OCI-LY1 (cell line): ENCODE data around the gene KLRC1.

Source experiments
- EZH2 ChIP-seq: fragments of 200-600 bp; sonication (generic), shearing (Covaris generic); IDR thresholded peaks from 2 replicates; pipeline ENCODE4 v1.8.0; 2017; ENCODE audit warnings: borderline replicate concordance, mixed run types, mild to moderate bottlenecking, antibody characterized with exemption, low read length, moderate library complexity, mixed read lengths
- TF ChIP-seq, protein P1 (sequence below): fragments of 200-600 bp; sonication (generic), shearing (Covaris generic); IDR thresholded peaks from 2 replicates; pipeline ENCODE4 v1.5.1; 2017; ENCODE audit warnings: mild to moderate bottlenecking, antibody characterized with exemption, low read length, moderate library complexity, mixed read lengths

DNA sequence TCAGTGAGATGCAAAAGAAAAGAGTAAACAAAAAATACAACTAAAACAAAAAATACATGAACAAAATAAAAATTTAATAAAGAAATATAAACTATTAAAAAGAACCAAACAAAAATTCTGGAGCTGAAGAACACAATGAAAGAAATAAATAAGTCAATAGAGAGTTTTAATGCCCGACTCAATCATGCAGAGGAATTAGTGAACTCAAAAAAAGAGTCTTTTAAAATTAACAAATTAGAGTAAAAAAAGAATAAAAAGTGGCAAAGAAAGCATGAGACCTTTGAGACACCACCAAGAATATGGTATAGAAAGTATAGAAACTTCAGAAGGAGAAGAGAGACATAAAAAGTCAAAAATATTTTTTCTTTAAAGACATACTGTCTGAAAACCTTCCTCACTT lies 2.6 kb upstream of the KLRC1 start:
- TF ChIP-seq, protein P1, sequence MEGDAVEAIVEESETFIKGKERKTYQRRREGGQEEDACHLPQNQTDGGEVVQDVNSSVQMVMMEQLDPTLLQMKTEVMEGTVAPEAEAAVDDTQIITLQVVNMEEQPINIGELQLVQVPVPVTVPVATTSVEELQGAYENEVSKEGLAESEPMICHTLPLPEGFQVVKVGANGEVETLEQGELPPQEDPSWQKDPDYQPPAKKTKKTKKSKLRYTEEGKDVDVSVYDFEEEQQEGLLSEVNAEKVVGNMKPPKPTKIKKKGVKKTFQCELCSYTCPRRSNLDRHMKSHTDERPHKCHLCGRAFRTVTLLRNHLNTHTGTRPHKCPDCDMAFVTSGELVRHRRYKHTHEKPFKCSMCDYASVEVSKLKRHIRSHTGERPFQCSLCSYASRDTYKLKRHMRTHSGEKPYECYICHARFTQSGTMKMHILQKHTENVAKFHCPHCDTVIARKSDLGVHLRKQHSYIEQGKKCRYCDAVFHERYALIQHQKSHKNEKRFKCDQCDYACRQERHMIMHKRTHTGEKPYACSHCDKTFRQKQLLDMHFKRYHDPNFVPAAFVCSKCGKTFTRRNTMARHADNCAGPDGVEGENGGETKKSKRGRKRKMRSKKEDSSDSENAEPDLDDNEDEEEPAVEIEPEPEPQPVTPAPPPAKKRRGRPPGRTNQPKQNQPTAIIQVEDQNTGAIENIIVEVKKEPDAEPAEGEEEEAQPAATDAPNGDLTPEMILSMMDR: no peak
- TF ChIP-seq EZH2: no peak
